WTC11 (cell line): ENCODE measurements around the gene CASQ2.
"Not testable (repeated sequence)": the region's sequence is repeated elsewhere in the genome, so short reads cannot be mapped to it uniquely, and the experiment has no call there.

Experiments
- CBFB ChIP-seq: sonication (generic); formaldehyde crosslinking; IDR thresholded peaks from 2 replicates; pipeline ENCODE4 v1.8.1; 2022; ENCODE audit warnings: mild to moderate bottlenecking, low read depth, missing genetic modification reagents
- CREB1 ChIP-seq: sonication (generic); formaldehyde crosslinking; IDR thresholded peaks from 2 replicates; pipeline ENCODE4 v1.8.0; 2023; ENCODE audit warnings: mild to moderate bottlenecking, missing genetic modification reagents
- CREM ChIP-seq: sonication (generic); formaldehyde crosslinking; IDR thresholded peaks from 2 replicates; pipeline ENCODE4 v1.8.1; 2022; ENCODE audit warnings: mild to moderate bottlenecking, missing genetic modification reagents, moderate library complexity
- CTCF ChIP-seq: fragments of 200-600 bp; IDR thresholded peaks from 2 replicates; pipeline ENCODE4 v1.8.0; 2022; ENCODE audit warnings: antibody characterized with exemption
- JUN ChIP-seq: sonication (generic); formaldehyde crosslinking; IDR thresholded peaks from 2 replicates; pipeline ENCODE4 v1.8.0; 2023; ENCODE audit warnings: mild to moderate bottlenecking, missing genetic modification reagents
- MAX ChIP-seq: sonication (generic); formaldehyde crosslinking; IDR thresholded peaks from 2 replicates; pipeline ENCODE4 v1.8.0; 2022; ENCODE audit warnings: mild to moderate bottlenecking, missing genetic modification reagents
- MXD4 ChIP-seq: fragments of 250-450 bp; sonication (Bioruptor Pico); IDR thresholded peaks from 2 replicates; pipeline ENCODE4 v1.8.0; 2021; ENCODE audit warnings: mild to moderate bottlenecking, moderate library complexity, borderline replicate concordance
- TCF7 ChIP-seq: sonication (generic); formaldehyde crosslinking; IDR thresholded peaks from 2 replicates; pipeline ENCODE4 v1.8.0; 2022; ENCODE audit warnings: mild to moderate bottlenecking, low read depth, missing genetic modification reagents, moderate library complexity
- TF ChIP-seq, protein P1 (sequence below): sonication (generic); formaldehyde crosslinking; IDR thresholded peaks from 2 replicates; pipeline ENCODE4 v1.8.0; 2022; ENCODE audit warnings: mild to moderate bottlenecking, missing genetic modification reagents
- TF ChIP-seq, protein P2 (sequence below): sonication (generic); formaldehyde crosslinking; IDR thresholded peaks from 2 replicates; pipeline ENCODE4 v1.8.1; 2023; ENCODE audit warnings: mild to moderate bottlenecking, missing genetic modification reagents, borderline replicate concordance
- TF ChIP-seq, protein P3 (sequence below): sonication (generic); formaldehyde crosslinking; IDR thresholded peaks from 2 replicates; pipeline ENCODE4 v1.8.1; 2023; ENCODE audit warnings: mild to moderate bottlenecking, missing genetic modification reagents, moderate library complexity

DNA sequence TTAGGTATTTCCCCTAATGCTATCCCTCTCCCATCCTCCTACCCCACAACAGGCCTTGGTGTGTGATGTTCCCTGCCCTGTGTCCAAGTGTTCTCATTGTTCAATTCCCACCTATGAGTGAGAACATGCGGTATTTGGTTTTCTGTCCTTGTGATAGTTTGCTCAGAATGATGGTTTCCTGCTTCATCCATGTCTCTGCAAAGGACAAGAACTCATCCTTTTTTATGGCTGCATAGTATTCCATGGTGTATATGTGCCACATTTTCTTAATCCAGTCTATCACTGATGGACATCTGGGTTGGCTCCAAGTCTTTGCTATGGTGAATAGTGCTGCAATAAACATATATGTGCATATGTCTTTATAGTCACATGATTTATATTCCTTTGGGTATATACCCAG is 10.6 kb upstream of the CASQ2 start:
- not testable (repeated sequence) for TF ChIP-seq CTCF; CREM (CRISPR knock-in tag); CBFB (CRISPR knock-in tag); TCF7 (CRISPR knock-in tag); CREB1 (CRISPR knock-in tag); MXD4 (CRISPR knock-in tag); MAX (CRISPR knock-in tag); JUN (CRISPR knock-in tag)
- TF ChIP-seq, protein P1, sequence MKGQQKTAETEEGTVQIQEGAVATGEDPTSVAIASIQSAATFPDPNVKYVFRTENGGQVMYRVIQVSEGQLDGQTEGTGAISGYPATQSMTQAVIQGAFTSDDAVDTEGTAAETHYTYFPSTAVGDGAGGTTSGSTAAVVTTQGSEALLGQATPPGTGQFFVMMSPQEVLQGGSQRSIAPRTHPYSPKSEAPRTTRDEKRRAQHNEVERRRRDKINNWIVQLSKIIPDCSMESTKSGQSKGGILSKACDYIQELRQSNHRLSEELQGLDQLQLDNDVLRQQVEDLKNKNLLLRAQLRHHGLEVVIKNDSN (CRISPR knock-in tag) = not testable (repeated sequence)
- TF ChIP-seq, protein P2, sequence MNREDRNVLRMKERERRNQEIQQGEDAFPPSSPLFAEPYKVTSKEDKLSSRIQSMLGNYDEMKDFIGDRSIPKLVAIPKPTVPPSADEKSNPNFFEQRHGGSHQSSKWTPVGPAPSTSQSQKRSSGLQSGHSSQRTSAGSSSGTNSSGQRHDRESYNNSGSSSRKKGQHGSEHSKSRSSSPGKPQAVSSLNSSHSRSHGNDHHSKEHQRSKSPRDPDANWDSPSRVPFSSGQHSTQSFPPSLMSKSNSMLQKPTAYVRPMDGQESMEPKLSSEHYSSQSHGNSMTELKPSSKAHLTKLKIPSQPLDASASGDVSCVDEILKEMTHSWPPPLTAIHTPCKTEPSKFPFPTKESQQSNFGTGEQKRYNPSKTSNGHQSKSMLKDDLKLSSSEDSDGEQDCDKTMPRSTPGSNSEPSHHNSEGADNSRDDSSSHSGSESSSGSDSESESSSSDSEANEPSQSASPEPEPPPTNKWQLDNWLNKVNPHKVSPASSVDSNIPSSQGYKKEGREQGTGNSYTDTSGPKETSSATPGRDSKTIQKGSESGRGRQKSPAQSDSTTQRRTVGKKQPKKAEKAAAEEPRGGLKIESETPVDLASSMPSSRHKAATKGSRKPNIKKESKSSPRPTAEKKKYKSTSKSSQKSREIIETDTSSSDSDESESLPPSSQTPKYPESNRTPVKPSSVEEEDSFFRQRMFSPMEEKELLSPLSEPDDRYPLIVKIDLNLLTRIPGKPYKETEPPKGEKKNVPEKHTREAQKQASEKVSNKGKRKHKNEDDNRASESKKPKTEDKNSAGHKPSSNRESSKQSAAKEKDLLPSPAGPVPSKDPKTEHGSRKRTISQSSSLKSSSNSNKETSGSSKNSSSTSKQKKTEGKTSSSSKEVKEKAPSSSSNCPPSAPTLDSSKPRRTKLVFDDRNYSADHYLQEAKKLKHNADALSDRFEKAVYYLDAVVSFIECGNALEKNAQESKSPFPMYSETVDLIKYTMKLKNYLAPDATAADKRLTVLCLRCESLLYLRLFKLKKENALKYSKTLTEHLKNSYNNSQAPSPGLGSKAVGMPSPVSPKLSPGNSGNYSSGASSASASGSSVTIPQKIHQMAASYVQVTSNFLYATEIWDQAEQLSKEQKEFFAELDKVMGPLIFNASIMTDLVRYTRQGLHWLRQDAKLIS = not testable (repeated sequence)
- TF ChIP-seq, protein P3, sequence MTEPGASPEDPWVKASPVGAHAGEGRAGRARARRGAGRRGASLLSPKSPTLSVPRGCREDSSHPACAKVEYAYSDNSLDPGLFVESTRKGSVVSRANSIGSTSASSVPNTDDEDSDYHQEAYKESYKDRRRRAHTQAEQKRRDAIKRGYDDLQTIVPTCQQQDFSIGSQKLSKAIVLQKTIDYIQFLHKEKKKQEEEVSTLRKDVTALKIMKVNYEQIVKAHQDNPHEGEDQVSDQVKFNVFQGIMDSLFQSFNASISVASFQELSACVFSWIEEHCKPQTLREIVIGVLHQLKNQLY (CRISPR knock-in tag) = not testable (repeated sequence)
